Myometrial cell (primary cell): Measurements from ENCODE around the gene C1QTNF5. TPM values are rescaled to one million over a fixed set of nuclear protein-coding genes. Genes with fewer than 3 reads are reported as not detected.

Source experiments
- total RNA-seq: library from RNA; depleted of rRNA; stranded (reverse); fragments of >200 nt; gene quantifications from 2 replicates; pipeline ENCODE4 v1.2.3, GENCODE V29; 2015

Gene C1QTNF5
- total RNA-seq = 10.7 and 12.9 TPM in 2 replicates

GRCh38 chr11:119340335-119341221, at the start of gene C1QTNF5:
Gene C1QTNF5 (minus strand): TSS chr11:119340883. CDS start chr11:119340397, 486 bp downstream.

GRCh38 chr11:119381181-119381988, 40.7 kb upstream of the C1QTNF5 start, which contains the start of gene USP2:
Gene USP2 (minus strand): TSS chr11:119381690. CDS start chr11:119373480, 8,210 bp downstream.

GRCh38 chr11:119346605-119347004, 5.9 kb upstream of the C1QTNF5 start, which contains the start of gene MFRP:
Gene MFRP (minus strand): TSS chr11:119346705. CDS start chr11:119346513, 192 bp downstream.

GRCh38 chr11:119334174-119334930, 6.3 kb downstream of the C1QTNF5 start, which contains the start of gene RNF26:
Gene RNF26 (plus strand): TSS chr11:119334527. CDS start chr11:119335123, 596 bp downstream.

GRCh38 chr11:119316729-119317591, 23.7 kb downstream of the C1QTNF5 start, which contains the start of gene MCAM:
Gene MCAM (minus strand): TSS chr11:119317130. CDS start chr11:119317101, 29 bp downstream.

Other genes with a start within 250 kb of the C1QTNF5 start
- 21.9 and 27.5 TPM in 2 replicates for gene DPAGT1, start 239.0 kb downstream of the C1QTNF5 start, total RNA-seq
- 5.8 and 7.8 TPM in 2 replicates for gene C2CD2L, start 233.5 kb downstream of the C1QTNF5 start, total RNA-seq
- gene HINFP, start 219.3 kb downstream of the C1QTNF5 start, total RNA-seq = 7.8 and 12.4 TPM in 2 replicates
- gene ABCG4, start 191.8 kb downstream of the C1QTNF5 start, total RNA-seq = under 0.01 and 0.29 TPM in 2 replicates
- 16.0 and 23.1 TPM in 2 replicates for gene NLRX1, start 172.2 kb downstream of the C1QTNF5 start, total RNA-seq
- gene NHERF4, start 155.4 kb downstream of the C1QTNF5 start, total RNA-seq = not detected in 2 replicates
- gene CBL, start 134.5 kb downstream of the C1QTNF5 start, total RNA-seq = 7.8 and 9.4 TPM in 2 replicates
- 77.6 and 86.5 TPM in 2 replicates for gene MCAM, start 23.8 kb downstream of the C1QTNF5 start, total RNA-seq
- gene RNF26, start 6.4 kb downstream of the C1QTNF5 start, total RNA-seq = 12.1 and 14.5 TPM in 2 replicates
- gene MFRP, start 5.8 kb upstream of the C1QTNF5 start, total RNA-seq = not detected in 2 replicates
- gene USP2, start 40.8 kb upstream of the C1QTNF5 start, total RNA-seq = under 0.01 and 0.89 TPM in 2 replicates
- gene THY1, start 82.3 kb upstream of the C1QTNF5 start, total RNA-seq = 281 and 436 TPM in 2 replicates